HG02852 (cell line): ENCODE measurements around the gene AGGF1.
"Not testable (repeated sequence)": the region's sequence is repeated elsewhere in the genome, so short reads cannot be mapped to it uniquely, and the experiment has no call there.

Source experiments
- ATAC-seq: cut with Tn5 transposase; IDR thresholded peaks from one replicate; pipeline ENCODE4 v1.9.1; 2021; ENCODE audit warnings: mild to moderate bottlenecking, moderate library complexity; ENCODE audit not compliant: unreplicated experiment

AGGF1 gene

DNA sequence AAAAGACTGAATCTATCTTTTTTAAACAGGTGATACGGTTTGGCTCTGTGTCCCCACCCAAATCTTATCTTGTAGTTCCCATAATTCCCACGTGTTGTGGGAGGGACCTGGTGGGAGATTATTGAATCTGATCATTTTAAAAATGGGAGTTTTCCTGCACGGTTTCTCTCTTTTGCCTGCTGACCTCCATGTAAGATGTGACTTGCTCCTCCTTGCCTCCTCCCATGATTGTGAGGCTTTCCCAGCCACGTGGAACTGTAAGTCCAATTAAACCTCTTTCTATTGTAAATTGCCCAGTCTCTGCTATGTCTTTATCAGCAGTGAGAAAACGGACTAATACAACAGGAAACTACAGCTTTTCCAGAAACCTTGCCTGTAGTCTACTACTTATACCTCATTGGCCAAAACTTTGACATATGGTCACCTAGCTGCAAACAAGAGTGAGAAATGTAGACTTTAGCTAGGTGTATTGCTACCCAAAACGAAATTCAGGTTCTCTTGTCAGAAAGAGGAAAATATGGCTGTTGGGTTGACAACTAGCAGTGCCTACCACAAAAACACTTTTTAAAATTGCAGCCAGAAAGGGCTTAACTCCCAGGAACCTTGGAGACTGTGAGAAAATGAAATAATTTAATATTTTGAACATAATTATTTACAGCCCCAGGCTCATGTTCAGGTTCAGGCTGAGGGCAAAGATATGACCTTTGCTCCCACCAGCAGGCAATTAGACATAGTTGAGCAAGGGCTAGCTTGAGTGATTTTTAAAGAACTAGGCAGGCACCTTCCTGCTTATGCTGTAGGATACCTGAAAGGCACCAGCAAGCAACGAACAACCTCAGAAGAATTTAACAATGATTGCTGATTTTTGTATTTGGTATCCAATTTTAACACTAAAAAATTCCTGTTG, 7.4 kb upstream of the AGGF1 start:
- no peak for ATAC-seq

GRCh38 chr5:77024490-77024889, 5.7 kb upstream of the AGGF1 start:
- ATAC-seq, result no peak

- no peak for ATAC-seq
Observed at GRCh38 chr5:77028631-77029375, 1.4 kb upstream of the AGGF1 start.

GRCh38 chr5:77029376-77029885, 773 bp upstream of the AGGF1 start:
- ATAC-seq, result no peak

GRCh38 chr5:77031891-77032290, 1.7 kb downstream of the AGGF1 start:
- no peak for ATAC-seq

GRCh38 chr5:77032635-77033034, 2.4 kb downstream of the AGGF1 start:
- no peak for ATAC-seq

DNA sequence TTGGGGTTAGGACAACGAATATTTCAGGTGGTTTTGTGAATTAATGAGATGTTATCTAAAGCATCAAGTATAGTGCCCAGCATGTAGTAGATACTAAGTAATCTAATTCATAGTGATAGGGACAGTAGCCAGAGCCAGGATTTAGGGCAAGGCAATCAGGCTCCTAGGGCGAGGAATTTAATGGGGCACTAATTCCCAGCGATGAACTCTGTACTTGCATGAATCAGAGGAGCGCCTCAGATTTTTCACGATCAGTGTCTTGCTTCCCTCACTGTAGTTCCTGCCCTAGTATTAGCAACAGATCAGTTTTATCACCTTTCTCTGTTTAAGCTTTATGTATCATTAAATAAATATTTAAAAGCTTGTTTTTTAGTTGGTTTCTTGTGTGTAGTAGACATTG, 3.1 kb downstream of the AGGF1 start:
- ATAC-seq, result no peak

DNA sequence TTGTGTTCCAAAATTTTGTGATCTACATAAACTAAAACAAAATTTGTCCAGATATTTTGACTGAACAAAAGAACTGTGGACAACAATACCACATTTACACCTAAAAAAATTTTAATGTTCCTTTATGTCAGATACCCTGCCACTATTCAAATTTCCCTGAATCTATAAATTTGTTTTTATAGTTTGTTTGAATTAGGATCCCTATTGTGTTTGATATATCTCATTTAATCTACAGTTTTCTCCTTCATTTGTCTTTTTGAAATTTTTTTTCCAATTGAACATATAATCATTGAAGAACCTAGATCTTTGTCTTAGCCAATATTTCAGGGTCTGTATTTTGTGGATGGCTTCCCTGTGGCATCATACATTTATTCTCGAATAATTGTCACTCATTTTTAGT, 5.7 kb downstream of the AGGF1 start:
- no peak for ATAC-seq

- no peak for ATAC-seq
Observed at GRCh38 chr5:77046416-77047073, 16.3 kb downstream of the AGGF1 start.

DNA sequence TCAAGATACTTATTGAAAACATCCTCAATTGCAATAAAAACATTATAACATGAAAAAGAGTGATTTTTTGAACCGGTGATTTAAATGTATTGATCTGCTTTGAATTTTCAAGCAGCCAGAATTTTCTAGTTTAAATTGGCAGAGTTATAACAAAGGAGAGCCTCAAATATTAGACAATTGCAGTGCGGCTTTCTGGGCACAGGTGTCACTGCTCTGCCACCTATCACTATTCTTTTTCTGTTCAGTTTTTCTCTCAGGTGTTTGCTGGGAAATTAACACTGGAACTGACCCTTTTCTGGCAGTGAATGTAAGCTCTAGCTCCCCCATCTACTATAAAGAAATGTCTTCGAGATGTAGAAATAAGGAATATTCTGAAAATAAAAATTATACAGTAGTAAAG, 33.8 kb downstream of the AGGF1 start:
- ATAC-seq, result no peak

DNA sequence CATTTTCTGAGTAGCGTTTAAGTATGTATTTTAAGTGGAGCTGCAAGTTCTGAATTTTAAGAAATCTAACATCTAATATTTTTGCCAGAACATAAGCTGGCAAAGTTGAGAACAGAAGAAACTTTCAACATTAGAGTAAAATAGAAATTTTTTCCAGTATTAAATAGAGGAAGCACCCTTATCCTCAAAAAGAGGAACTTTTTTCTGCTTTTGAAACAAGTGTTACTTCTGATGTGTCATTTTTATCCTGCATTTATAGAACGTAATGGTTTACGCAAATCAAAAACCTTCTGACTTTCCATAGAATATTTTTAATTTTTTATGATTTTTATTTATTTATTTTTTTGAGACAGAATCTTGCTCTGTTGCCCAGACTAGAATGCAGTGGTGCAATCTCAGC, 35.1 kb downstream of the AGGF1 start:
- no peak for ATAC-seq

GRCh38 chr5:77066184-77066583, 36.0 kb downstream of the AGGF1 start:
- peak; percentile 56 for ATAC-seq

DNA sequence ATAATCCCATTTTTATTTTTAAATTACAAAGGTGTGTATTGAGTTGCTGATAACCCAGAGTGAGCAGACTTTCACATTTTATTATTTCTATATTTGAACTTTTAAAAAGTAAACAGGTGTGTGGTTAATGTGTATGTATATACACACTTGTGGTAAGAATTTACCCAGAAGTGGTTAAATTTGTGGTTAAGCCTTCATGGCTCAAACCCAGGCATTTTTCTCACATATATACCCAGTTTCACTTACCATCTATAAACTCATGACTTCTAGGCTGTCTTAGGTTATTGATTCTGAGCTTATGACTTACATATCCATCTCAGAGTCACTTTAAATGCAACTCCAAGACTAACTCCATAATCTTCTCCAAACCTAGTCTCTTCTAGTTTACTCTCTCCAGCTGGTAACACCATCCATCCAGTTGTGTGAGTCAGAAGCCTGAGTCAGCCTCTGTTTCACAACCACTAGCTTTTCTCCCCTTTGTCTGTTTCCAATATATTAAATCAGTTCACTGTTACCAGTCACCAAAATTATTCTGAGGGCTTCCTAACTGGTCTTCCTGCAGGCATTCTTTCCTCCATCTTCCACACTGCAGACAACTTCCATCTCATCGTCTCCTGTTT, 36.7 kb downstream of the AGGF1 start:
- peak; percentile 51 for ATAC-seq

GRCh38 chr5:77073667-77074066, 43.5 kb downstream of the AGGF1 start:
- ATAC-seq, result no peak

DNA sequence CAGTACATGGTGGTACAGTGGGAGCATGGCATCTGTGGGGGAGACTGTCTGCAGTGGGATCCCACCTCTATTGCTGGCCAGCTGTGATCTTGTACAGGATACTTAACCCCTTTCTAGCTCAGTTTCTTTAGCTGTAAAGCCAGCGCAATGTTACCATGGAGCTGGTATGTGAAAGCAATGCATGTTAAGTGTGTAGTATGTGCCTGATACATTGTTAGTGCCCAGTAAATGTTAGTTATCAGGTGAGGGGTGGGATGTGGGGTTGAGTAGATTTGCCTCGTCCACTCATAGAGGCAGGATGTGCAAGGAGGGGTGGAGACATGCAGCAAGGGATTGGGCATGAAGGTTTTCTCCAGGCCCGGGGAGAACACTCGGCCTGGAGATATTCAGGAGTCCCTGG, 44.5 kb downstream of the AGGF1 start:
- no peak for ATAC-seq

- peak; percentile 82 for ATAC-seq
Observed at GRCh38 chr5:77076961-77077828, 47.0 kb downstream of the AGGF1 start.

DNA sequence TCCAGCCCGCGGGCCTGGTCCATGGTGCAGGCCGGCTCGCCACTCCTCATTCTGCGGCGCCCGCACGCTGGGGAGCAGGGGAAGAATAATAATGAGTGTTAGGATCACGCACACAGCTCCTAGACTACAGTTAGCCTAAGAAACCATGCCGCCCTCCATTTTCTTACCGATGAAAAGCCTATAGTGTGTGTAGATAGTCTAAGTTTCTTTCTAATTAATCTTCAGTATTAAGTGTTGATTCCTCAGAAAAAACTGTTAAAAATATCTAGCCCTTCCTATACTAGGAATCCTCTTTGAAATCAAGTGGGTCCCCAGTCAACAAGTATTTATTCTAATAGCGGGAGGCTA, 47.6 kb downstream of the AGGF1 start:
- peak; percentile 22 for ATAC-seq

DNA sequence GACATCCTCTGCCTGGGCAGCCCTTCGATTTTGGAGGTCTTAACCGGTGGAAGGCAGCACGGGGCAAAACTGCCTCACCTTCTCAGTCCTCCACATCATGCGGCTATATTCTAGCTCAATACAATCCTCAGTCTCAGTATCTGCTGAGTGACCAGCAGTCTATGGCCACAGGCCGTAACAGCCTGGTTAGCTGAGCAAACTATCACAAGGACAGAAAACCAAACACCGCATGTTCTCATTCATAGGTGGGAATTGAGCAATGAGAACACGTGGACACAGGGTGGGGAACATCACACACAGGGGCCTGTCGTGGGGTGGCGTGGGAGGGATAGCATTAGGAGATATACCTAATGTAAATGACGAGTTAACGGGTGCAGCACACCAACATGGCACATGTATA, 50.3 kb downstream of the AGGF1 start:
- ATAC-seq, result not testable (repeated sequence)

- no peak for ATAC-seq
Observed at GRCh38 chr5:77080905-77081304, 50.7 kb downstream of the AGGF1 start.

DNA sequence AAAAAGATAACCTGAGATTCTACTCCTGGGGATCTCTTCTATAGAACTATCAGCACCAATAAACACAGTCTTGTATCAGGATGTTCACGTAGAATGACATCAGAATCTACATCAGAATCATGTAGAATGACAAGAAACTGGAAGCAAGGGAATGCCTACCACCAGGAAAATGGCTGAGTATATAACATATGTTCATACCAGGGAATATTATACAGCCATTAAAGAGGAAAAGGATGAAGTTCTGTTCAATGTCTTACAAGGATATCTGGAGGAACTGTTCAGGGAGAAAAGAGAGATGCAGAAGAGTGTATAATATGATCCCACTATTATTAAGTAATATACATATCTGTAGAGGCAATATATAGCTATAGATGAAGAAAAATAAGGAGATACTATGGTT, 52.1 kb downstream of the AGGF1 start:
- no peak for ATAC-seq
